ENCODE results near the gene ZIC5.
"Not testable (repeated sequence)": the region's sequence is repeated elsewhere in the genome, so short reads cannot be mapped to it uniquely, and the experiment has no call there.

ZIC5 gene

DNA sequence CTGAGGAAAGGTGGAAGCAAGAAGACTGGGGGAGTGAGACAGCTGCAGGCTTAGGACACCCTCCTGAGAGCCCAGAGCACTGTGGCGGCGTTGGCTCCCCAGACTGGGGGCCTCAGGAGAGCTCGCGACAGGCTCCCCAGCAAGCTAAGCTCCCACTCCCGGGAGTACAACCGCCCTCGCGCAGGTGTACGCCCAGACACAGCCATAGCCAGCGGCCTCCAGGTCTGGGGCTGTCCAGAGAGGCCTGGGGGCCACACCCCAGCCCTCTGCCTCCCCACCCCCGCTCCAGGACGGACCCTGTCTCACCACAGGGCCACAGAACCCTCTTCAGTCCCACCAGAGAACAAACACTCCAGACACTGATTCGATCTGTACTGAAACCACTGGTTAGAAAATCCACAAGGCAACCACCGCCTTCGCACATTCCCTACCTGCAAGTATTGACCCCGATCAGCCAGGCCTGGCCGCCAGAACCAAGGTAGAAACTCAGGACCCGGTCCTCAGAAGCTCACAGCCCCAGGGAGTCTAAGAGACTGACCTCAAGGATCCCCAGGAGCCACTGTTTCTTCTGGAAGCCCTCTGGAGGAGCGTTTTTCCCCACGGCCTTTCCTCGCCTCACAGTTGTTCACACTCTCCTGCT is 16.3 kb downstream of the ZIC5 start:
- no peak overlapping the region for H3K4me3 ChIP-seq (ENCODE audit: control insufficient read depth, low read depth, low read length)
- no peak for DNase-seq (ENCODE audit: low read depth)
- TF ChIP-seq, protein P1, sequence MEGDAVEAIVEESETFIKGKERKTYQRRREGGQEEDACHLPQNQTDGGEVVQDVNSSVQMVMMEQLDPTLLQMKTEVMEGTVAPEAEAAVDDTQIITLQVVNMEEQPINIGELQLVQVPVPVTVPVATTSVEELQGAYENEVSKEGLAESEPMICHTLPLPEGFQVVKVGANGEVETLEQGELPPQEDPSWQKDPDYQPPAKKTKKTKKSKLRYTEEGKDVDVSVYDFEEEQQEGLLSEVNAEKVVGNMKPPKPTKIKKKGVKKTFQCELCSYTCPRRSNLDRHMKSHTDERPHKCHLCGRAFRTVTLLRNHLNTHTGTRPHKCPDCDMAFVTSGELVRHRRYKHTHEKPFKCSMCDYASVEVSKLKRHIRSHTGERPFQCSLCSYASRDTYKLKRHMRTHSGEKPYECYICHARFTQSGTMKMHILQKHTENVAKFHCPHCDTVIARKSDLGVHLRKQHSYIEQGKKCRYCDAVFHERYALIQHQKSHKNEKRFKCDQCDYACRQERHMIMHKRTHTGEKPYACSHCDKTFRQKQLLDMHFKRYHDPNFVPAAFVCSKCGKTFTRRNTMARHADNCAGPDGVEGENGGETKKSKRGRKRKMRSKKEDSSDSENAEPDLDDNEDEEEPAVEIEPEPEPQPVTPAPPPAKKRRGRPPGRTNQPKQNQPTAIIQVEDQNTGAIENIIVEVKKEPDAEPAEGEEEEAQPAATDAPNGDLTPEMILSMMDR (conservative IDR thresholded peaks at IDR 0.05; ENCODE audit: control insufficient read depth, insufficient read depth, low read depth, low read length), result no peak

DNA sequence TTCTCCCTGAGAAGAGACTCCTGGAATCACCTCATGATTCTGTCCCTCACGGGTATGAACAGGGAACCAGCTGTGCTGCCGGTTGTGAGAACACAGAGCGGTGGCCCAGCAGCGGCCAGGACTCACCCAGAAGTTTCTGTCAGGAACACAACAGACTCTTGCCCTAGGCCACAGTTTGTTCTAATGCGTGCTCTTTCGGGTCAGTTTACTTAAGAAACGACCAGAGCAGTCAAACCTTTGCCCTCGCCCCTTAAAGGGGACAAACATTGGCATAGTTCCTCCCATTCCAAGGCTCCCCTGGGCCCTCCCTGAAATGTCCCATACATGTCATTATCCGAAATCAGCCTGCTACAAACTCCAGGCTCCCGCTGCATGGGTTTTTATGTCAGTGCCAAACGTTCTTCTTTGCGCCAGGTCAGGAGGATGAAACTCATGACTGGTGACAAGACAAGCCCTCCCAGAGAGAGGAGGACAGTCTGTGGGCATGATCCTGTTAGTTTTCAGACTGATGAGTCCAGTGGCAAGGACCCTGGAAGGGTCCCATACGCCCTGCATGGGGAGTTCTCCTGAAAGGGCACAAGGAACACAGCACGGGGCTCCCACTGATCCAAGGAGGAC is 18.3 kb downstream of the ZIC5 start:
- no peak overlapping the region for H3K4me3 ChIP-seq (ENCODE audit: control insufficient read depth, low read depth, low read length)
- TF ChIP-seq, protein P1 (conservative IDR thresholded peaks at IDR 0.05; ENCODE audit: control insufficient read depth, insufficient read depth, low read depth, low read length), result no peak
- no peak for DNase-seq (ENCODE audit: low read depth)

DNA sequence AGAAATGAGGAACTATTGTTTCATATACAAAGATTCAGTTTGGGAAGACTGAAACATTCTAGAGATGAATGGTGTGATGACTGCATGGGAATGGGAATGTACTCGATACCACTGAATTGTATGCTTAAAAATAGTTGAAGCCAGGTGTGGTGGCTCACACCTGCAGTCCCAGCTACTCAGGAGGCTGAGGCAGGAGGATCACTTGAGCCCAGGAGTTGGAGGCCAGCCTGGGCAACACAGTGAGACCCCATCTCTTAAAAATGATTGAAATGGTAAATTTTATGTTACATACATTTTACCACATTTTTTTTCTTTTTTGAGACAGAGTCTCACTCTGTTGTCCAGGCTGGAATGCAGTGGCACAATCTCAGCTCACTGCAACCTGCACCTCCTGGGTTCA is 19.9 kb downstream of the ZIC5 start:
- DNase-seq (ENCODE audit: low read depth); H3K4me3 ChIP-seq (ENCODE audit: control insufficient read depth, low read depth, low read length): not testable (repeated sequence)

DNA sequence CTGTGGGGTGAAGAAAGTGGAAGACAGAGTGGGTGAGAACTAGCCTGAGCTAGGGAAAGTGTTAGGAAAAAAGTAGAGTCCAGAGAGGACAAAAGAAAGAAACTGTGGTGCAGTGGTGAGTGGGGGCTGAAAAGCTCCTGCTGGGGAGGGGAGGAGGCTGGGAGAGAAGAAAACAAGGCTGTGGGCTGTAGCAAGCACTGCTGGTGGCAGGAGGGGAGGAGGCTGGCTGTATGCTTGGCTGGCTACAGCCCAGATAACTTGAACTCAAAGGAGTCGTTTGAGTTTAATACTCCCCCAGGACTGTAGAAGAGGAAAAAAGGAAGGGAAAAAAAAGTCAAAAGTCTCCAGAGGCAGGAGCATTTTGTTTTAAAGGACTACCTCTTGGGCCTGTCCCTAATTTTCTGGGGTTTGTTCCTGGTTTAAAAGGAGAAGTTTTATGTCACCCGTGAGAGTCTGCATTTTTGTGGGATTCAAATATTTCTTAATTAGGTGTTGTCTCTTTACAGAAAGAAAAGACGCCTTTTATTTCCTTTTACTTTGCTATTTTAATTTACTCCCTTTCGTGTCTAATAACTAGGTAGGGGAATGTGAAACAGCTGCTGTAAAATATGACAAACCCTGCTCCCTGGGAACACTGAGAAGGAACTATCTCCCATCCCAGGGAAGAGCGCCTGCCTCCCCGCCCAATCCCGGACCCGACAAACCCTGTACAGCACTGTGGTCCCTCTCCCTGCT is 21.7 kb downstream of the ZIC5 start:
- no peak for DNase-seq (ENCODE audit: low read depth)
- no peak overlapping the region for H3K4me3 ChIP-seq (ENCODE audit: control insufficient read depth, low read depth, low read length)
- TF ChIP-seq, protein P1 (conservative IDR thresholded peaks at IDR 0.05; ENCODE audit: control insufficient read depth, insufficient read depth, low read depth, low read length), result no peak

DNA sequence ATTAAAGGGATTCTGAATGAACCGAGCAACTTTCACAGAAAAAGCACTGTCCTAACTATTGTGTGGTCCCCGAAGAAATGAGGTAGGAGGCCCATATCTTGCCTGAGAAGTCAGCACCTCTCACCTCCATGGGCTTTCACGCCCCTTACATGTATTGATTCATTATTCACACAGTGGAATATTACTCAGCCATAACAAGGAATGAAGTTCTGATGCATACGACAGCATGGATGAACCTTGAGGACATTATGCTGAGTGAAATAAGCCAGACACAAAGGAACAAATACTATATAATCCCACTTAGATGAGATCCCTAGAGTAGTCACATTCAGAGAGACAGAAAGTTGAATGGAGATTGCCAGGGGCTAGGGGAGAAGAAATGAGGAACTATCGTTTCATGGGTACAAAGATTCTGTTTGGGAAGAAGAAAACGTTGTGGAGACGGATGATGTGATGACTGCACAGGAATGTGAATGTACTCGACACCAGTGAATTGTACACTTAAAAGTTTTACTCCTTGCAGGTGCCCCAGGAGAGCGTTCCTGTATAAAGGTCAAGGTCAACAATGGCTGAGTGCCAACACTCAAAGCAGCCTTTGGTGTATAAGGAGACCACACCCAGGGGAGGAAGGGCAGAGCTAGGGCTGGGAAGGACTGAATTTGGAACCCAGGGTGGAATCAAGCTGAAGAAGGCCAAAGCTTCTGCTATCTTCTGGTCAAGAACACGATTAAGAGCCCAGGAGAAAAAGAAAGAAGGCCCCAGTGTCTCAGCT is 22.5 kb downstream of the ZIC5 start:
- TF ChIP-seq, protein P1 (conservative IDR thresholded peaks at IDR 0.05; ENCODE audit: control insufficient read depth, insufficient read depth, low read depth, low read length), result no peak
- DNase-seq (ENCODE audit: low read depth), result no peak
- no peak overlapping the region for H3K4me3 ChIP-seq (ENCODE audit: control insufficient read depth, low read depth, low read length)

DNA sequence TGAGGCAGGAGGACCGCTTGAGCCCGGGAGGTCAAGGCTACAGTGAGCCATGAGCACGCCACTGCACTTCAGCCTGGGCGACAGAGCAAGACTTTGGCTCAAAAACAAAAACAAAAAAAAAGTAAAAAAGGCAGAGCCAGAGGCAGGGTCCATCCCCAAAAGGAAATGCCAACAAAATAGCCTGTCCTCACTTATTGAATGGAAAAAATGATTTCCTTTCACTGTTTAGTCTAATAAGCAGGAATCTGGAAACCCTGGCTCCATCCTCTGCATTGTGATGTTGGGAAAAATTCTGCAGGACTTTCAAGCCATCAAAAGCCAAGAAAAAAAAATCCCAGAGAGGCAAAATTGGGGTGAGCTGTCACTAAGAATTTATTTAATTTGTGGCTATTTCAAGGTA is 23.2 kb downstream of the ZIC5 start:
- DNase-seq (ENCODE audit: low read depth), result no peak
- no peak overlapping the region for H3K4me3 ChIP-seq (ENCODE audit: control insufficient read depth, low read depth, low read length)
- TF ChIP-seq, protein P1 (conservative IDR thresholded peaks at IDR 0.05; ENCODE audit: control insufficient read depth, insufficient read depth, low read depth, low read length), result no peak

Data from fibroblast of mammary gland (primary cell).